ENCODE data around the gene BCAR3. TPM values are rescaled to one million over a fixed set of nuclear protein-coding genes. Genes with fewer than 3 reads are reported as not detected.
"Not testable (repeated sequence)": the region's sequence is repeated elsewhere in the genome, so short reads cannot be mapped to it uniquely, and the experiment has no call there.

The BCAR3 gene
- total RNA-seq, 1 donor from 2014 or later: 22.8 TPM

DNA sequence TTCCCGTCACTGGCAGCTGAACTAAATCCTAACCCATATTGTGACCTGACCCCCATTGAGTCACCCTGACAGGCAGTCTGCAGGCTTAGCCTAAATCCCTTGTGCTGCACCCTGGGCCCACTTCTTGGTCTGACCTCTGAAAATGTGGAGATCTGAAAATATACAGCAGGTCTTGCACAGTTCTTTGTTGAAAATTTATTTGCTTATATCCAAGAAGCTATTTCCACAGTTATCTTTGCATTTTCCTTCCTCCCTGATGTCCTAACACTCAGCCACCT is 87.1 kb downstream of the BCAR3 start:
- DNase-seq (ENCODE audit: extremely low spot score in 2 of 2): no peak

DNA sequence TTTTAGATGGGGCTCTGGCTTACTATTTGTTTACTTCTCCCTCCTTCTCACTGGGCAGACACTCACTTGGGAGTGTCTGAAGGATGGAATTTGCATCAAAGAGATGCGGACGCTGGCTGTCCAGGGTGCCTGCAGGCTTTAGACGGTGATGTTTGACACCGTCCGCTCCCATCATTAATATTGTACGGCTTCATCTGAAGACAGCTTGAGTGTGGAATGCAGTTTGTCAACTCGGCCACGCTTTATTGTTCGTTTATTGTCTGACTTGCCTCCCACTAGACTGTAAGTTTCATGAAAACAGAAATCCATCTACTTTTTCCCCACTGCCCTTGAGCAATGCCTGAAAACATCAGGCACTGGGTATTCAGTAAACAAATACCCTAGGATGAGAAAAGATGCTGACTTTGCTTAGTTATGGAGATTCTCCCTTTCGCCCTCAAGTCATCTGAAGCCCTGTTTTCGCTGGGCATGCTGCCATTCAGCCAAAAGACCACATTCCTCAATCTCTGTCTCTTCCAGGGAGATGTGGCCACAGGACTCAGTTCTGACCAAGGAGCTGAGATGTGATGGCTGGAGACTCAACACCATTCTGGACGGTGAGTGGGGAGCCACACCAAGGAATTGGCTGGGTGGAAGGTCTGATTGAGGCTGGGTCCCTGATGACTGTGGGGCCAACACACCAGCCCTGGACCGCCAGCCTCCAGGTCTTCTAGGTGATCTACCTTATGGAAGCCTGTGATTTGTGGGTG is 87.6 kb downstream of the BCAR3 start:
- H3K27ac ChIP-seq: peak overlapping the region; percentile 5

More for the DNA sequence above, 87.1 kb downstream of the BCAR3 start:
- H3K4me3 ChIP-seq: no peak overlapping the region
- H3K36me3 ChIP-seq: no peaks in the 10 kb centered on the region
- no peaks in the 10 kb centered on the region for H3K27me3 ChIP-seq
- H3K27ac ChIP-seq: no peak overlapping the region
- intact Hi-C loops (cut with DNase I): no loop called here
- no peaks in the 10 kb centered on the region for H3K9me3 ChIP-seq
- peaks cover 80% of the 10 kb centered on the region for H3K4me1 ChIP-seq
- TF ChIP-seq, protein P1, sequence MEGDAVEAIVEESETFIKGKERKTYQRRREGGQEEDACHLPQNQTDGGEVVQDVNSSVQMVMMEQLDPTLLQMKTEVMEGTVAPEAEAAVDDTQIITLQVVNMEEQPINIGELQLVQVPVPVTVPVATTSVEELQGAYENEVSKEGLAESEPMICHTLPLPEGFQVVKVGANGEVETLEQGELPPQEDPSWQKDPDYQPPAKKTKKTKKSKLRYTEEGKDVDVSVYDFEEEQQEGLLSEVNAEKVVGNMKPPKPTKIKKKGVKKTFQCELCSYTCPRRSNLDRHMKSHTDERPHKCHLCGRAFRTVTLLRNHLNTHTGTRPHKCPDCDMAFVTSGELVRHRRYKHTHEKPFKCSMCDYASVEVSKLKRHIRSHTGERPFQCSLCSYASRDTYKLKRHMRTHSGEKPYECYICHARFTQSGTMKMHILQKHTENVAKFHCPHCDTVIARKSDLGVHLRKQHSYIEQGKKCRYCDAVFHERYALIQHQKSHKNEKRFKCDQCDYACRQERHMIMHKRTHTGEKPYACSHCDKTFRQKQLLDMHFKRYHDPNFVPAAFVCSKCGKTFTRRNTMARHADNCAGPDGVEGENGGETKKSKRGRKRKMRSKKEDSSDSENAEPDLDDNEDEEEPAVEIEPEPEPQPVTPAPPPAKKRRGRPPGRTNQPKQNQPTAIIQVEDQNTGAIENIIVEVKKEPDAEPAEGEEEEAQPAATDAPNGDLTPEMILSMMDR (IDR thresholded peaks at IDR 0.05): no peak
- TF ChIP-seq POLR2AphosphoS5 (IDR thresholded peaks at IDR 0.05; ENCODE audit: insufficient read depth in 1 of 2, low read depth in 1 of 2): no peak
- TF ChIP-seq POLR2A (IDR thresholded peaks at IDR 0.05): no peak

DNA sequence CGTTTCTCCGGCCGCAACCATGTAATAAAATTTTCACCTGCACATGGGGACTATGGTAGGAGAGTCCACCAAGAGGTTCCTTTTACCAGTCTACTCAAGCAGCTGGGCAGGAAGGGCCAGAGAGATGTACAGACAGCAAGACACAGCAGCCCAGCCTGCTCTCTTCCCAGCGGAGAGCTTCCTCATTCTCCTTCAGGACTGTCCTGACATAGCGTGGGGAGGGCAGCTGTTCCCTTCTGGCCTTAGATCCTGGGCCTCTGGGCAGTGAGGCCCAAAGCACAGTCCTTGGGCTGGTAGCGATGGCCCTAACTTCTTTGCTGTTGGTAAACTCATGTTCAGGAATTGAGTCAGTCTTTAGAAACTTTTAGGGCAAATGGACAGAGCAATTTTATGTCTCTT is 89.1 kb downstream of the BCAR3 start:
- H3K27me3 ChIP-seq: no peaks in the 10 kb centered on the region
- peaks cover 61% of the 10 kb centered on the region for H3K4me1 ChIP-seq
- intact Hi-C loops (cut with DNase I): no loop called here
- no peak overlapping the region for H3K4me3 ChIP-seq
- H3K9me3 ChIP-seq: no peaks in the 10 kb centered on the region
- no peak overlapping the region for H3K27ac ChIP-seq
- TF ChIP-seq POLR2A (IDR thresholded peaks at IDR 0.05) (no peak), POLR2AphosphoS5 (IDR thresholded peaks at IDR 0.05; ENCODE audit: insufficient read depth in 1 of 2, low read depth in 1 of 2) (no peak)
- TF ChIP-seq, protein P1 (IDR thresholded peaks at IDR 0.05): no peak
- H3K36me3 ChIP-seq: peaks cover 0 to 11% of the 10 kb centered on the region in 2 donors
- no peak for DNase-seq (ENCODE audit: extremely low spot score in 2 of 2)

More for the DNA sequence above, 87.6 kb downstream of the BCAR3 start:
- TF ChIP-seq POLR2AphosphoS5 (IDR thresholded peaks at IDR 0.05; ENCODE audit: insufficient read depth in 1 of 2, low read depth in 1 of 2): no peak
- TF ChIP-seq, protein P1 (IDR thresholded peaks at IDR 0.05): no peak
- no peak for TF ChIP-seq POLR2A (IDR thresholded peaks at IDR 0.05)
- peaks cover 75% of the 10 kb centered on the region for H3K4me1 ChIP-seq
- no peak overlapping the region for H3K4me3 ChIP-seq
- intact Hi-C loops (cut with DNase I): no loop called here
- no peaks in the 10 kb centered on the region for H3K9me3 ChIP-seq
- DNase-seq (ENCODE audit: extremely low spot score in 2 of 2): no peak
- peaks cover 0 to 4% of the 10 kb centered on the region in 2 donors for H3K36me3 ChIP-seq
- no peaks in the 10 kb centered on the region for H3K27me3 ChIP-seq

DNA sequence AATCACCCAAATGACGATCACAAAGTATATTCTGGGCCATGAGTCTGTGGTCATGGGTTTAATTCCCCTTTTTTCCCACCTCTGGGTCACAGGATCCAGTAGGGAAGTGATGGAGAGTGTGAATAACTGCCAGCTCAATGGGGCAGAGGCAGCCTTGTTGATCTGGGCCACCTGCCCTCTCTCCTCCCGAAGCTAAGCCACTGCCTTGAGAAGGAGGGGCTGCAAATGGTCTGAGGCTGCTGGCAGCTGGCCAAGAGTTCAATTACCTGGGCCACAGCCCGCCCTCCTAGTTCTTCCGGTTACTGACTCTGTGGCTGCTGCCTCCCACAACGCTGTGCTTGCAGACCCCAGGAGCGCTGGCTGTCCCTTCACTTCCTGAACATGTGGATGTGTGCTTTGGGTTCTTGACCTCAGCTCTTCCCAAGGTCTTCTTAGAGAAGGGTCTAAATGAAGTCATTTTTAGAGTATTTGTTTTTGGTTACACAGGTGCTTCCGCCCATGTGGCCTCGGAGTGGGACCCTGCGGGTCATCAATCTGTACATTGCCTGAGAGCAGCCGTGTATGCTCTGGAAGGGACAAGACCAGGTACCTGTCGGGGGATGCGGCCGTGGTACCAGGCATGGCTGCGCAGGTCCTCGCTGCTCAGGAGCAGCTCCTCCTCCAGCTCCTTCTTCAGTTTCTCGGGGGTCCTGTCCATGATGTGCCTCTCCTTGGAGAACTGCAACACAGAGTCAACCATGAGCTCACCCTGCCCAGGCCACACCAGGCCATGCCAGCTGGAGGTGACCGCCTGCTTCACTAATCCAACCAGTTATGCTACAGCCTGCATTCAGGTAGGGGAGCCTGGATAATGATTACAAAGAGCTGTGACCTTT is 89.7 kb downstream of the BCAR3 start:
- no peaks in the 10 kb centered on the region for H3K9me3 ChIP-seq
- no peak for DNase-seq (ENCODE audit: extremely low spot score in 2 of 2)
- H3K4me1 ChIP-seq: peaks cover 54% of the 10 kb centered on the region
- H3K4me3 ChIP-seq: no peak overlapping the region
- intact Hi-C loops (cut with DNase I): no loop called here
- TF ChIP-seq, protein P1 (IDR thresholded peaks at IDR 0.05): no peak
- peak in 1 of 2 donors; percentile 16 for TF ChIP-seq POLR2AphosphoS5 (IDR thresholded peaks at IDR 0.05; ENCODE audit: insufficient read depth in 1 of 2, low read depth in 1 of 2)
- no peaks in the 10 kb centered on the region for H3K27me3 ChIP-seq
- no peak overlapping the region for H3K27ac ChIP-seq
- H3K36me3 ChIP-seq: peaks cover 0 to 11% of the 10 kb centered on the region in 2 donors

DNA sequence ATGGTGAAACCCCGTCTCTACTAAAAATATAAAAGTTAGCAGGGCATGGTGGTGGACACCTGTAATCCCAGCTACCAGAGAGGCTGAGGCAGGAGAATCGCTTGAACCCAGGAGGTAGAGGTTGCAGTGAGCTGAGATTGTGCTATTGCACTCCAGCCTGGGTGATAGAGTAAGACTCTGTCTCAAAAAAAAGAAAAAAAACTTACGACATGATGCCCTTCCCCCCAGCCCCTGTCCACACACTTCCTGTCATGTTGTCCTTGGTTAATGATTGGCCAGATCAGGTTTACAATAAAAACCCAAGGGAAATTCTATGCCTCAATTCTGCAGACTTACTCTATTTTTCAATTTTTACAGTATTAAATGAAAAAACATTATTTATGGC is 90.4 kb downstream of the BCAR3 start:
- intact Hi-C loops (cut with DNase I); H3K9me3 ChIP-seq; DNase-seq (ENCODE audit: extremely low spot score in 2 of 2); H3K4me3 ChIP-seq; H3K27ac ChIP-seq; H3K27me3 ChIP-seq: not testable (repeated sequence)
- peaks cover 0 to 11% of the 10 kb centered on the region in 2 donors for H3K36me3 ChIP-seq
- peaks cover 49% of the 10 kb centered on the region for H3K4me1 ChIP-seq

Data from vagina (tissue), 2 donors.